Cerebellar cortex (tissue), 1 donor: ENCODE data around the gene SPAG9.

Source experiments
- DNase-seq: peaks from one replicate; pipeline ENCODE4 v3.0.0-alpha.2; 2015; ENCODE audit warnings: low spot score

SPAG9 gene

DNA sequence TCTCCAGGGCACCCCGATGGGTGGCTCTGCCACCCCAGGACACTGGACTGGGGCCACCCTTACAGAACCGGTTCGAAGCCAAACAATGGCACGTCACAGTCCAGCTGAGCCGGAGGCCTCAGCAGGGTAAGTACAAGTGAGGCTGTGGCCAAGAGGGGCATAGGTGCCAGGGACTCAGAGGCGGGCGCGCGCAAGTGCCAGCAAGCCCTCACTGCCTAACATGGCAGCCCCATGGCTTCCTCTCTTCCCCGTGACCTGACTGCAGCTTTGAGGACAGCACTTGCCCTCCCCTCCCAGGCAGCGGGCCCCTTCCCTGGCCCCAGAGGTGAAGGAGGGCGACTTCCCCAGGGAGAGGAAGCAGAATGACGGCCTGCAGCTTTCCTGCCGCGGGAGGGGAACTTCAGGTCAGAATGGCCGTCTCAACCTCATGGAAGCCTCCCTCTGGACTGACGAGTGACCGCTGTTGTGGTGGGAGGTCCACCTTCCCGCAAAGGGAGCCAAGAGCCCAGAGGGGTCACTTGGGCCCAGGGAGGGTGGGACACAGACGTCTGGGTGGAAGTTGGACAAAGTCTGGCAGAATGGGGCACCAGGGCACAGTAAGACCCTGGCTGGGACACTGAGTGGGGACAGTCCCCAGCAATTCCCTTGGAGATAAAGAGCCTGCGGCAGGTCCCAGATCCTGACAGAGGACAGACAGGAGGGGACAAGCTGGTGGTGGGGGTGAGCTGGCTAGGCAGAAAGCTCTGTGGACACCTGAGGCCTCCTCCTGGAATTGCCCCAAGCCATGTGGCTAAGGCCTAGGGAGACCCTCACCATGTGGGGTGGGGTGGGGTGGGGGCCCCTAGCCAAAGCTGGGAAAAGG lies 202.4 kb downstream of the SPAG9 start:
- DNase-seq: no peak

DNA sequence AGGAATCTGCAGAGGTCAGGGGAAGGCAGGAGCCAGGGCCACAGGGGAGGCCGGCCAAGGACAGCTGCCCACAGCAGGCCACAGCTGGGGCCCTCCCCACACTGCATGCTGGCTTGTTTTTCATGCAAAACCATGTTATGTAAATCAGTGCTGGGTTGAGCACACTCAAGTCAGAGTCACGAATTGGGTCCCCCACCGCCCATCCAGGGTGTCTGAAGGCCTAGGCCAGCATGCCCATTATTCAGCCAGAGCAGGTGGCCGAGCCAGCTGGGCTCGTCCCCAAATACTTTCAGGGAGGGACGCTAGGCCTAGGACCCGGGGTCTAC lies 203.3 kb downstream of the SPAG9 start:
- no peak for DNase-seq

DNA sequence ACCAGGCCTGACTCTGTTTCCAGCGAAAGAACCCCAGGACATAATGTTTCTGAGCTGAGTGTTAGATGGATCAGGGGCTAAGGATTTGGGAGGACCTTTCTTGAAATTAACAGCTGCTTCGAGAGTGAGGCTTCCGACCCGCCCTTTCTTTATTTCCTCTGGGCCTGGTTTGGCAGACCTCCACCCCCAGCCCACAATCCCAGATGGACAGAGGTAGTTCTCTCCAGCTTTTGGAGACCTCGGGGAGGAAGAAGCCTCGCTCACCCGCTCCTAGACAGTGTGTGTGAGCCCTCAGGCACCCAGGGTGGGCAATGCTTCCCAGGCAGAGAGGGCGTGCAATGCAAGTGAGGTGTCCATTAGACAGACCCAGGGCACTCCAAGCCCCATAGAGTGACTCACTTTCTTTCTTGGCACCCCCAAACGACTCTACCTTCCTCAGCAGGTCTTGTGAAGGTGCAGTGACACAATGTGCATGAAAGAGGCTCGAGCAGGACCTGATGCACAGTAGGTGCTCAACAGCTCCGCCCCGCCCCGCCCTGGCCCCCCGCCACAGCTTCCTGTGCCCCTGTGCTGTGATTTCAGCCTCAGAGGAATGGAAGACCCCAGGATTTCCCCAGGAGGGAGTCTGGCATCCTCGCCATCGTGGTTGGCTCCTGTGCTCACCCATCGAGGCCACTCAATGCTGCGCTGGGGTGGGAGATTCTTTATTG lies 203.8 kb downstream of the SPAG9 start:
- DNase-seq: no peak

GRCh38 chr17:50916026-50916707 lies 204.5 kb downstream of the SPAG9 start:
- DNase-seq: no peak

DNA sequence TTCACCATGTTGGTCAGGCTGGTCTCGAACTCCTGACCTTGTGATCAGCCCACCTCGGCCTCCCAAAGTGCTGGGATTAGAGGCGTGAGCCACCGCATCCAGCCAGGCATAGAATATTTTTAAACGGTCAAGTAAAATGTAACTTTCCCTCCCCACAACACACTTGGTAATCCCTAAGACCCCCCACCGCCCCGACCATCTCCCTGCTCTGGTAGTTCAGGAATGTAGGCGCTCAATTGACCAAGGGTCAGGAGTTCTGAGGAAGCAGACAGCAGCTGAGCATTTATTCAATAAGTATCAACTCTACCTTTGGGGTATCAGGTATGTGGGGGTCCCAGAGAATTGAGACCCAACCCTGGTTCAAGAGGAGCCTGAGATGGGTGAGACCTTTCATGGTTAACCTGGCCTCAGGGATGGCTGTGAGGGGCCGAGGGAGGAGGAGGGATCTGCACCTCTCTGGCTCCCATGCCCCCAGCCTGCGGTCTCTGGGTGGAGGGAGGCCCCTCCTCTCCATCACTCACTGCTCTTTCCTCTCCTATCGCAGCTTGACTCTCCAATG lies 206.1 kb downstream of the SPAG9 start:
- DNase-seq: no peak

DNA sequence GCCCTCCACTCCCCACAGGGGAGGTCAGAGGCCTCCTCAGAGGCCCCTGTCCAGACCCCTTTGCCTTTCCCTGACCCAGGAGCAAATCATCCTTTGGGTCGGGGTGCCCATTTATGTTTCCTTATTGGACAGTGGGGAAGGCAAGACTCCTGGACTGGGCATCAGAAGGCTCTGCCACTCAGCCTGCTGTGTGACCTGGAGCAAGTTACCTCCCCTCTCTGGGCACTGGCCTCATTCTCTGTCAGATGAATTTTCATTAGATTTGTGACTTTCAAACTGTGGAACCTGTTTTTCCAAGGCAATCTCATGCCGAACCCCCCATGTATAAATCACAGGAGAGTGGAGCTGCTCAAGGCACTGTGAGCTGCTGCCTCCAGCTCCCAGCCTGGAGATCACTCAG lies 207.5 kb downstream of the SPAG9 start:
- DNase-seq: no peak
